Neural crest cell (in vitro differentiated cells): ENCODE results near the gene GAK. TPM values are rescaled to one million over a fixed set of nuclear protein-coding genes. Genes with fewer than 3 reads are reported as not detected.

Source experiments
- DNase-seq: peaks from one replicate; pipeline ENCODE4 v3.0.0; 2021; ENCODE audit warnings: low read depth, mixed read lengths, low spot score
- H3K27ac Mint-ChIP-seq: one replicate; pipeline ENCODE4 v1.8.0; 2021; ENCODE audit warnings: mild to moderate bottlenecking, mixed read lengths; ENCODE audit not compliant: unreplicated experiment
- H3K27me3 Mint-ChIP-seq: 2 replicates; pipeline ENCODE4 v1.8.0; 2021; ENCODE audit warnings: low read depth, mild to moderate bottlenecking, mixed read lengths
- H3K36me3 Mint-ChIP-seq: 2 replicates; pipeline ENCODE4 v1.8.0; 2021; ENCODE audit warnings: low read depth, mild to moderate bottlenecking, mixed read lengths
- H3K4me1 Mint-ChIP-seq: 2 replicates; pipeline ENCODE4 v1.8.0; 2021; ENCODE audit warnings: mixed read lengths
- H3K4me3 Mint-ChIP-seq: one replicate; pipeline ENCODE4 v1.8.0; 2021; ENCODE audit warnings: mild to moderate bottlenecking, mixed read lengths
- H3K9me3 Mint-ChIP-seq: 2 replicates; pipeline ENCODE4 v1.8.0; 2021; ENCODE audit warnings: mixed read lengths
- CTCF ChIP-seq: fragments of 200-600 bp; sonication (generic); conservative IDR thresholded peaks from 2 replicates; pipeline ENCODE4 v1.5.0; 2021; ENCODE audit warnings: antibody characterized with exemption, mild to moderate bottlenecking
- total RNA-seq: library from RNA; stranded (reverse); gene quantifications from 2 replicates; pipeline ENCODE4 v1.2.1, GENCODE V29; 2021

Gene GAK
- total RNA-seq, 1 donor from 2014 or later, result 87.7 TPM

- Mint-ChIP-seq H3K9me3 (no peaks in the 10 kb centered on the region), H3K4me1 (no peaks in the 10 kb centered on the region), H3K36me3 (no peaks in the 10 kb centered on the region), H3K4me3 (no peak overlapping the region), H3K27ac (no peak overlapping the region), H3K27me3 (peaks cover 81% of the 10 kb centered on the region)
- no peak for DNase-seq
- no peak for TF ChIP-seq CTCF
Observed at GRCh38 chr4:821181-821591, 110.9 kb downstream of the GAK start.

- no peak for TF ChIP-seq CTCF
- Mint-ChIP-seq H3K4me3 (no peak overlapping the region), H3K4me1 (no peaks in the 10 kb centered on the region), H3K27me3 (peaks cover 87% of the 10 kb centered on the region), H3K36me3 (no peaks in the 10 kb centered on the region), H3K9me3 (no peaks in the 10 kb centered on the region), H3K27ac (no peak overlapping the region)
- DNase-seq, result no peak
Observed at GRCh38 chr4:820230-821172, 111.6 kb downstream of the GAK start.

- Mint-ChIP-seq H3K27ac (no peak overlapping the region), H3K9me3 (no peaks in the 10 kb centered on the region), H3K4me3 (no peak overlapping the region), H3K36me3 (no peaks in the 10 kb centered on the region), H3K27me3 (peaks cover 89% of the 10 kb centered on the region), H3K4me1 (no peaks in the 10 kb centered on the region)
- DNase-seq, result no peak
- no peak for TF ChIP-seq CTCF
Observed at GRCh38 chr4:819401-820229, 112.5 kb downstream of the GAK start.

- Mint-ChIP-seq H3K4me3 (no peak overlapping the region), H3K9me3 (no peaks in the 10 kb centered on the region), H3K36me3 (no peaks in the 10 kb centered on the region), H3K27ac (no peak overlapping the region), H3K27me3 (peaks cover 89% of the 10 kb centered on the region), H3K4me1 (no peaks in the 10 kb centered on the region)
- TF ChIP-seq CTCF, result no peak
- DNase-seq, result no peak
Observed at GRCh38 chr4:818106-818921, 113.8 kb downstream of the GAK start.
